Activated CD8-positive, alpha-beta memory T cell treated with anti-CD3 and anti-CD28 coated beads, Interleukin-2, amount 10 ng/mL, durations not matched to agents 7 days and 5 days (primary cell): Measurements from ENCODE around the gene CLDN3. TPM values are rescaled to one million over a fixed set of nuclear protein-coding genes. Genes with fewer than 3 reads are reported as not detected.

Experiments used
- ATAC-seq: fragments of 150-1000 bp; cut with Tn5 transposase; one replicate; pipeline ENCODE4 v1.10.0; 2021; ENCODE audit warnings: moderate library complexity
- CTCF ChIA-PET: fragments of 350-600 bp; sonication (Branson Sonifier 250); formaldehyde crosslinking; loops from one replicate; lab custom pipeline; 2021; ENCODE audit warnings: antibody characterized with exemption; lab: Charles Lee
- DNase-seq: peaks from one replicate; pipeline ENCODE4 v3.0.0-alpha.2; 2020
- H3K27ac Mint-ChIP-seq: one replicate; pipeline ENCODE4 v1.8.0; 2021; ENCODE audit warnings: mild to moderate bottlenecking, mixed read lengths
- H3K27me3 Mint-ChIP-seq: one replicate; pipeline ENCODE4 v1.8.0; 2021; ENCODE audit warnings: mixed read lengths
- H3K36me3 Mint-ChIP-seq: one replicate; pipeline ENCODE4 v1.8.0; 2021; ENCODE audit warnings: mild to moderate bottlenecking, mixed read lengths
- H3K4me1 Mint-ChIP-seq: one replicate; pipeline ENCODE4 v1.8.0; 2021; ENCODE audit warnings: mixed read lengths
- H3K4me3 Mint-ChIP-seq: one replicate; pipeline ENCODE4 v1.8.0; 2021; ENCODE audit warnings: mild to moderate bottlenecking, moderate library complexity, mixed read lengths
- H3K9me3 Mint-ChIP-seq: one replicate; pipeline ENCODE4 v1.8.0; 2022; ENCODE audit warnings: low read depth, mixed read lengths
- total RNA-seq, 2 experiments: library from RNA; stranded (reverse); gene quantifications; one replicate each; pipeline ENCODE4 v1.2.3, GENCODE V29; 2021

CLDN3 gene
- total RNA-seq, 2 experiments from 2014 or later, result not detected

- H3K9me3 Mint-ChIP-seq, result no peaks in the 10 kb centered on the region
- CTCF ChIA-PET, result no interaction called here
- peaks cover 2% of the 10 kb centered on the region for H3K4me1 Mint-ChIP-seq
- ATAC-seq (no peak), DNase-seq (no peak)
- peaks cover 6% of the 10 kb centered on the region for H3K27me3 Mint-ChIP-seq
- peaks cover 2% of the 10 kb centered on the region for H3K36me3 Mint-ChIP-seq
- H3K4me3 Mint-ChIP-seq, result no peak overlapping the region
- no peak overlapping the region for H3K27ac Mint-ChIP-seq
Observed at GRCh38 chr7:73762659-73762999, 7.4 kb downstream of the CLDN3 start.

GRCh38 chr7:73761854-73762658 lies 8.0 kb downstream of the CLDN3 start:
- Mint-ChIP-seq H3K36me3 (peaks cover 2% of the 10 kb centered on the region), H3K27me3 (peaks cover 2% of the 10 kb centered on the region), H3K4me3 (no peak overlapping the region), H3K9me3 (no peaks in the 10 kb centered on the region), H3K4me1 (peaks cover 2% of the 10 kb centered on the region), H3K27ac (no peak overlapping the region)
- DNase-seq, result no peak
- CTCF ChIA-PET, result no interaction called here
- no peak for ATAC-seq

- CTCF ChIA-PET, result no interaction called here
- no peak overlapping the region for H3K4me3 Mint-ChIP-seq
- H3K36me3 Mint-ChIP-seq, result no peaks in the 10 kb centered on the region
- DNase-seq (no peak), ATAC-seq (no peak)
- no peaks in the 10 kb centered on the region for H3K27me3 Mint-ChIP-seq
- H3K9me3 Mint-ChIP-seq, result no peaks in the 10 kb centered on the region
- no peaks in the 10 kb centered on the region for H3K4me1 Mint-ChIP-seq
- H3K27ac Mint-ChIP-seq, result no peak overlapping the region
Observed at GRCh38 chr7:73758581-73759138, 11.4 kb downstream of the CLDN3 start.

- no peaks in the 10 kb centered on the region for H3K9me3 Mint-ChIP-seq
- peaks cover 6% of the 10 kb centered on the region for H3K27me3 Mint-ChIP-seq
- CTCF ChIA-PET, result no interaction called here
- no peak overlapping the region for H3K27ac Mint-ChIP-seq
- H3K4me1 Mint-ChIP-seq, result no peaks in the 10 kb centered on the region
- DNase-seq, result no peak
- ATAC-seq, result no peak
- no peaks in the 10 kb centered on the region for H3K36me3 Mint-ChIP-seq
- no peak overlapping the region for H3K4me3 Mint-ChIP-seq
Observed at GRCh38 chr7:73749931-73750776, 19.9 kb downstream of the CLDN3 start.

GRCh38 chr7:73746378-73746777 lies 23.7 kb downstream of the CLDN3 start:
- DNase-seq, result no peak
- H3K4me1 Mint-ChIP-seq, result no peaks in the 10 kb centered on the region
- H3K4me3 Mint-ChIP-seq, result no peak overlapping the region
- no peak for ATAC-seq
- H3K27ac Mint-ChIP-seq, result no peak overlapping the region
- H3K9me3 Mint-ChIP-seq, result no peaks in the 10 kb centered on the region
- H3K36me3 Mint-ChIP-seq, result no peaks in the 10 kb centered on the region
- peaks cover 3% of the 10 kb centered on the region for H3K27me3 Mint-ChIP-seq
- CTCF ChIA-PET, result no interaction called here

- ATAC-seq (no peak), DNase-seq (no peak)
- Mint-ChIP-seq H3K27me3 (no peaks in the 10 kb centered on the region), H3K4me3 (no peak overlapping the region), H3K4me1 (peaks cover 3% of the 10 kb centered on the region), H3K27ac (no peak overlapping the region), H3K36me3 (no peaks in the 10 kb centered on the region), H3K9me3 (no peaks in the 10 kb centered on the region)
- CTCF ChIA-PET, result no interaction called here
Observed at GRCh38 chr7:73742753-73743641, 27.1 kb downstream of the CLDN3 start.

- Mint-ChIP-seq H3K36me3 (no peaks in the 10 kb centered on the region), H3K4me3 (no peak overlapping the region), H3K9me3 (no peaks in the 10 kb centered on the region), H3K4me1 (peaks cover 8% of the 10 kb centered on the region), H3K27ac (no peak overlapping the region), H3K27me3 (no peaks in the 10 kb centered on the region)
- no peak for ATAC-seq
- DNase-seq, result no peak
- CTCF ChIA-PET, result no interaction called here
Observed at GRCh38 chr7:73742338-73742752, 27.7 kb downstream of the CLDN3 start.

GRCh38 chr7:73741600-73741999 lies 28.5 kb downstream of the CLDN3 start:
- no peak overlapping the region for H3K4me3 Mint-ChIP-seq
- ATAC-seq, result no peak
- peaks cover 12% of the 10 kb centered on the region for H3K4me1 Mint-ChIP-seq
- H3K27ac Mint-ChIP-seq, result no peak overlapping the region
- no peaks in the 10 kb centered on the region for H3K9me3 Mint-ChIP-seq
- no peaks in the 10 kb centered on the region for H3K27me3 Mint-ChIP-seq
- H3K36me3 Mint-ChIP-seq, result peaks cover 2% of the 10 kb centered on the region
- no peak for DNase-seq
- CTCF ChIA-PET, result no interaction called here

GRCh38 chr7:73740771-73741170 lies 29.3 kb downstream of the CLDN3 start:
- DNase-seq (no peak), ATAC-seq (no peak)
- Mint-ChIP-seq H3K9me3 (no peaks in the 10 kb centered on the region), H3K36me3 (peaks cover 2% of the 10 kb centered on the region), H3K27me3 (no peaks in the 10 kb centered on the region), H3K27ac (no peak overlapping the region), H3K4me1 (peaks cover 12% of the 10 kb centered on the region), H3K4me3 (no peak overlapping the region)
- CTCF ChIA-PET, result interaction anchor here (0.6 to 1.2 kb wide), 2 partner anchors 76 to 115 kb away, joined by 3 to 5 read pairs; no protein-coding TSS in a partner anchor

- DNase-seq (no peak), ATAC-seq (no peak)
- H3K9me3 Mint-ChIP-seq, result no peaks in the 10 kb centered on the region
- H3K27me3 Mint-ChIP-seq, result no peaks in the 10 kb centered on the region
- H3K36me3 Mint-ChIP-seq, result peaks cover 2% of the 10 kb centered on the region
- no peak overlapping the region for H3K27ac Mint-ChIP-seq
- H3K4me3 Mint-ChIP-seq, result no peak overlapping the region
- peaks cover 13% of the 10 kb centered on the region for H3K4me1 Mint-ChIP-seq
- CTCF ChIA-PET, result interaction anchor here (1.2 to 8.9 kb wide), 3 partner anchors 71 to 134 kb away, joined by 5 to 147 read pairs (median 7); no protein-coding TSS in a partner anchor
Observed at GRCh38 chr7:73740212-73740611, 29.9 kb downstream of the CLDN3 start.

GRCh38 chr7:73739387-73739767 lies 30.7 kb downstream of the CLDN3 start:
- DNase-seq (no peak), ATAC-seq (no peak)
- Mint-ChIP-seq H3K36me3 (peaks cover 2% of the 10 kb centered on the region), H3K27ac (peak overlapping the region; percentile 95), H3K9me3 (no peaks in the 10 kb centered on the region), H3K27me3 (no peaks in the 10 kb centered on the region), H3K4me1 (peaks cover 21% of the 10 kb centered on the region), H3K4me3 (peak overlapping the region; percentile 84)
- CTCF ChIA-PET, result interaction anchor here (1.1 to 8.9 kb wide), 7 partner anchors 10 to 133 kb away, joined by 3 to 147 read pairs (median 5); partner anchors contain the start of gene METTL27

- DNase-seq (peak; percentile 98), ATAC-seq (peak; percentile 83)
- CTCF ChIA-PET, result interaction anchor here (1.1 to 8.9 kb wide), 9 partner anchors 10 to 132 kb away, joined by 3 to 147 read pairs (median 5); partner anchors contain the start of genes METTL27 and STX1A
- no peaks in the 10 kb centered on the region for H3K9me3 Mint-ChIP-seq
- peaks cover 21% of the 10 kb centered on the region for H3K4me1 Mint-ChIP-seq
- peaks cover 2% of the 10 kb centered on the region for H3K36me3 Mint-ChIP-seq
- no peaks in the 10 kb centered on the region for H3K27me3 Mint-ChIP-seq
- peak within 1 kb of the TSS; percentile 95 for H3K27ac Mint-ChIP-seq
- peak within 1 kb of the TSS; percentile 84 for H3K4me3 Mint-ChIP-seq
Observed at GRCh38 chr7:73738612-73739386, 31.3 kb downstream of the CLDN3 start, which contains the start of gene ABHD11. Gene ABHD11, minus strand, starts transcription at chr7:73738802. Its CDS starts 32 bp downstream, at chr7:73738770.
